HG03460 (cell line): ENCODE data around the gene SLC15A1.
"Not testable (repeated sequence)": the region's sequence is repeated elsewhere in the genome, so short reads cannot be mapped to it uniquely, and the experiment has no call there.

Experiments
- ATAC-seq: cut with Tn5 transposase; IDR thresholded peaks from one replicate; pipeline ENCODE4 v1.9.1; 2021; ENCODE audit not compliant: unreplicated experiment

The SLC15A1 gene

DNA sequence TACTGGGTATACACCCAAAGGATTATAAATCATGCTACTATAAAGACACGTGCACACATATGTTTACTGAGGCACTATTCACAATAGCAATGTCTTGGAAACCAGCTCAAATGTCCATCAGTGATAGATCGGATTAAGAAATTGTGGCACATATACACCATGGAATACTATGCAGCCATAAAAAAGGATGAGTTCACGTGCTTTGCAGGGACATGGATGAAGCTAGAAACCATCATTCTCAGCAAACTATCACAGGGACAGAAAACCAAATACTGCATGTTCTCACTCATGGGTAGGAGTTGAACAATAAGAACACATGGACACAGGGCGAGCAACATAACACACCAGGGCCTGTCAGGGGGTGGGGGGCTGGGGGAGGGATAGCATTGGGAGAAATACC lies 2.0 kb upstream of the SLC15A1 start:
- ATAC-seq = not testable (repeated sequence)

- ATAC-seq = no peak
These were observed 508 bp downstream of the SLC15A1 start for GRCh38 chr13:98751861-98752466.

GRCh38 chr13:98751367-98751782 lies 1.1 kb downstream of the SLC15A1 start:
- no peak for ATAC-seq

- ATAC-seq = no peak
These were observed 3.0 kb downstream of the SLC15A1 start for GRCh38 chr13:98749501-98749900.

- no peak for ATAC-seq
These were observed 5.5 kb downstream of the SLC15A1 start for GRCh38 chr13:98746968-98747367.

DNA sequence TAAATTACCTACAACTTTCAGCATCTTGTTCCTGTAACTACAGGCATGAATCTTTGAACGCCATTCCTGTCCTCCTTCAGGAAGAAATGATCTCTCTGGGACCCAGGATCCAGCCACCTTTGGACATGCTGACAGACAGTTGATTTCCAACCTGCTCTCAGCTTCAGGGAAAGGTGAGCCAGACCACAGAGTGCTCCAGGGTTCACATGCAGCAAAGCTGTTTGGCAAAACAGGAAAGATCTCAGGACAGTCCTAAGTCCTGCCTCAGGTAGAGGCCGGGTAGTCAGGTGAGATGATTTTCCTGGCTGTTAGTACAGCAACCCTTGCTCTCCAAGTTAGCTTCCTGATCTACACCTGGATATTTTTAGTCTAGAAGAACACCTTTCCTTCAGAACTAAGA lies 9.1 kb downstream of the SLC15A1 start:
- ATAC-seq = no peak

DNA sequence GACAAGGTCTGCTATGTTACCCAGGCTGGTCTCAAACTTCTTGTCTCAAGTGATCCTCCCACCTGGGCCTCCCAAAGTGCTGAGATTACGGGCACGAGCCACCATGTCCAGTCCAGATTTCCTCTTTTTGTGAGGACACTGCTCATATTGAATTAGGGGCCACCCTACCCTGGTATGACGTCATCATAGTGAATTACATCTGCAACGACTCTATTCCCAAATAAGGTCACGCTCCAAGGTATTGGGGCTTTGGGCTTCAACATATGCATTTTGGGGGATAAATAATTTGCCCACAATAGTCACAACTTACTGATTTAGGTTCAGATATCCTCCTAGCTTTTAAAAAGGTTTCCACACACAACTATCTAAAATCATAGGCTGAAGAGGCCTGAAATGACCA lies 9.5 kb downstream of the SLC15A1 start:
- no peak for ATAC-seq

- no peak for ATAC-seq
These were observed 10.6 kb downstream of the SLC15A1 start for GRCh38 chr13:98741741-98742435.

GRCh38 chr13:98740131-98740530 lies 12.3 kb downstream of the SLC15A1 start:
- ATAC-seq = no peak

DNA sequence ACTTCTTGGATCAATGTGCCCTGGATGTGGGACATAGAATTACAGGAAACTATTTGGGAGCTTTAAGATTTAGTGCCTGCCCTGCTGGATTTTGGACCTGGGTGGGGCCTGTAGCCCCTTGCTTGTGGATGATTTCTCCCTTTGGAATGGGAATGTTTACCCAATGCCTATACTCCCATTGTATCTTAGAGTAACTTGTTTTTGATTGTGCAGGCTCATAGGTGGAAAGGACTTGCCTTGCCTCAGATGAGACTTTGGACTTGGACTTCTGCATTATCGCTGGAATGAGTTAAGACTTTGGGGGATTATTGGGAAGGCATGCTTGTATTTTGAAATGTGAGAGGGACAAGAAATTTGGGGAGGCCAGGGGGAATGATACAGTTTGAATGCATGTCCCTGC lies 13.5 kb downstream of the SLC15A1 start:
- ATAC-seq = no peak

DNA sequence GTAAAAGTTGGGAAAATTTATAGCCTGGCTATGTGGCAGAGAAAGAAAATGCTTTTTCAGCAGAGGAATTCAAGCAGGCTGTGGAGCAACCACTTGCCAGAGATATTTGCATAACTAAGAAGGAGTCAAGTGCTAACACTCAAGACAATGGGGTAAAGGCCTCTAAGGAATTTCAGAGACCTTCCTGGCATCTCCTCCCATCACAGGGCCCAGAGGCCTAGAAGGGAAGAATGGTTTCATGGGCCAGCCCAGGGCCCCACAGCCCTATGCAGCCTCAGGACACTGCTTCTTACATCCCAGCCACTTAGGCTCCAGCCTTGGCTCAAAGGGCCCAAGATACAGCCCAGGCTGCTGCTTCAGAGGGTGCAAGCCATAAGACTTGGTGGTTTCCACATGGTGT lies 14.3 kb downstream of the SLC15A1 start:
- no peak for ATAC-seq

DNA sequence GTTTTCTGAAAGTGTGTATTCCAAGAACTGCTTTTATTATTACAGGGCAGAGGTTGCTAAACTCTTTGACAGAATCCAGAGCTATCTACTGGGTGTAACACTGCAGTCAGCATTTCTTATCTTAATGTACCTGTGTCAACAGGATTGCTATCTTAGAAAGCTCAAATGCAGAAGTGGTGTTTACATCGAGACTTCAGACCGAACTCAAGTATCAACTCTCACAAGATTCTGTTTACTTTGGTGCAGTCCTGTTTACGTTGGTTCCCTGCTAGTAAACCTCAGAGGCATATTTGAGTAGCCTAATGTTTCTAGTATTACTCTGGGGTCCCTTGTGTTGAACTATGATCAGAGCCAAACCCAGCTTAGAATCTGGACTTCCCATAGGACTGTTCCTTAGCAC lies 20.5 kb downstream of the SLC15A1 start:
- ATAC-seq = no peak

DNA sequence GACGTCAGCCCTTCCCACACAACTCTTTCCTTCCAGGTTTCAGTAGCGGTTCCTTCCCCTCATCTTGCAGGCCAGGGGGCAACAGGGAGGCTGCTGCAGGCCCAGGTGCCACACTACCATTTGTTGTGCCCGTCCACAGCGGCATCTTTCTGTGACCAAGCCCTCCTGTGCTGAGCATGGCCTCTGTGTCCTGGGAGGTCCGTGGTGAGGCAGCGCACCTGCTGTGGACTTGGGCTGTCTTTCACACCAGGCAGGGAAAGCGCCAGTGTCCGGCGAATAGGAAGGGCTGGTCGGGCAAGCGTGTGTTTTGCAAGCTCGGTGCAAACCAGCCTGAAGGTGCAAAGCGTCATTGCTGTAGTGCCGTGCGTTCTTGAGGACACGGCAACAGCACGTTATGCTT lies 21.4 kb downstream of the SLC15A1 start:
- no peak for ATAC-seq

- no peak for ATAC-seq
These were observed 22.0 kb downstream of the SLC15A1 start for GRCh38 chr13:98730441-98730840.

GRCh38 chr13:98729658-98730057 lies 22.8 kb downstream of the SLC15A1 start:
- no peak for ATAC-seq

DNA sequence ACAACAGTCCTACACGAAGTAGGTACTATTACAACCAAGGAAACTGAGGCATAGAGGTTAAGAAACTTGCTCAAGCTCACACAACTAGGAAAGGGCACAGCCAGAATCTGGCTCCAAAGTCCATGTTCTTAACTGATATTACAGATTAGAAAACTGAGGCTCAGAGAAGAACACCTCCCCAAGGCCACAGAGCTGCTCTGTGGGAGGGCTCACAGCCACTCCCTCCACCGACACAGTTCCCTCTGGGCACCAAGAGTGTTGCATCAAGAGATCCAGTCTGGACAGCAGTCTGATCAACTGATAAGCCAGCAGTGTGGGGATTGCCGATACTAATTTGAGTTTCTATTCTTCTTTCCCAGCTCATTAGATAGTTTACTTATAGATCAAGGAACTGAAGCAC lies 29.5 kb downstream of the SLC15A1 start:
- ATAC-seq = no peak

GRCh38 chr13:98721825-98722510 lies 30.5 kb downstream of the SLC15A1 start:
- ATAC-seq = no peak

- no peak for ATAC-seq
These were observed 32.8 kb downstream of the SLC15A1 start for GRCh38 chr13:98719527-98720250.

GRCh38 chr13:98717891-98718290 lies 34.6 kb downstream of the SLC15A1 start:
- ATAC-seq = no peak

DNA sequence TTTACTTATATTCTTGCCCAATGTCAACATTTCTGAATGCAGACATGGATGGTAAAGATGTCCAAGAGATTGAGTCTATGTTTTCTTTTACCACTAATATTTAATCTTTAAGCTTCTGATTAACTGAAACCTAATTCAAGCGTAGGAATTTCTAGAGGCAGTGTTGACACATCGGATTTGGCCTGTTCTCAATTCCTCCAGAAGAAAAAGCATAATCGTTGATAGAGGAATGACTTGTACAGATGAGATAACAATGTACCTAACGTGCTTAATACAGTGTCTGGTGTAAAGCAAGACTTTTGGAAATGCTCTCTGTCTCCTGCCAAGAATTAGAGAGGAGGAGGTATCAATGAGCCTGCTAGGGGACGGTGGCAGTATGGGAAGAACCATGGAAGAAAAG lies 35.2 kb downstream of the SLC15A1 start:
- ATAC-seq = no peak

- no peak for ATAC-seq
These were observed 42.0 kb downstream of the SLC15A1 start for GRCh38 chr13:98710521-98710920.
